Lung (tissue), 13 donors: ENCODE measurements around the gene SLC4A9. TPM values are rescaled to one million over a fixed set of nuclear protein-coding genes. Genes with fewer than 3 reads are reported as not detected.

Experiments used
- ATAC-seq: fragments of 200-7000 bp; cut with Tn5 transposase; one replicate; pipeline ENCODE4 v1.9.1; 2020; ENCODE audit warnings: moderate number of reproducible peaks; ENCODE audit not compliant: insufficient read depth, low FRiP score
- DNase-seq, 3 donors: peaks; one replicate each; pipeline ENCODE4 v3.0.0-alpha.2; 2013 to 2017
- H3K27ac ChIP-seq, 2 donors: one replicate each; pipeline ENCODE4 v1.5.1; 2013; ENCODE audit warnings: mild to moderate bottlenecking in 2 of 2, moderate library complexity in 2 of 2, control low read depth in 1 of 2, inconsistent platforms in 1 of 2, low read depth in 1 of 2, low read length in 1 of 2
- H3K27me3 ChIP-seq, 3 donors: one replicate each; pipeline ENCODE4 v1.5.1; 2013; ENCODE audit warnings: low read length in 2 of 3; ENCODE audit not compliant: control insufficient read depth in 3 of 3, insufficient read depth in 3 of 3
- H3K36me3 ChIP-seq, 4 donors: one replicate each; pipeline ENCODE4 v1.5.1; 2013; ENCODE audit warnings: low read length in 4 of 4, mild to moderate bottlenecking in 1 of 4, moderate library complexity in 1 of 4; ENCODE audit not compliant: control insufficient read depth in 4 of 4, insufficient read depth in 4 of 4
- H3K4me1 ChIP-seq, 5 donors: one replicate each; pipeline ENCODE4 v1.5.1; 2013; ENCODE audit warnings: low read length in 5 of 5, mild to moderate bottlenecking in 2 of 5, moderate library complexity in 1 of 5; ENCODE audit not compliant: control insufficient read depth in 5 of 5, insufficient read depth in 5 of 5
- H3K4me3 ChIP-seq: one replicate; pipeline ENCODE4 v1.5.1; 2013; ENCODE audit warnings: mild to moderate bottlenecking, control low read depth, moderate library complexity
- H3K9ac ChIP-seq, 2 donors: one replicate each; pipeline ENCODE4 v1.5.1; 2013; ENCODE audit warnings: low read length in 2 of 2, control low read depth in 1 of 2; ENCODE audit not compliant: insufficient read depth in 1 of 2
- H3K9me3 ChIP-seq, 4 donors: one replicate each; pipeline ENCODE4 v1.5.1; 2013; ENCODE audit warnings: low read length in 3 of 4, mild to moderate bottlenecking in 1 of 4, moderate library complexity in 1 of 4; ENCODE audit not compliant: control insufficient read depth in 4 of 4, insufficient read depth in 3 of 4
- WGBS, 2 donors: extraction: QIAGEN DNeasy Blood & Tissue Kit; methylation state at CpG; one replicate each; pipeline ENCODE4 v1.1.7; 2013; 5-methylcytosine and 5-hydroxymethylcytosine counted together
- polyA plus RNA-seq, 2 donors: library from polyadenylated mRNA; stranded (reverse); fragments of 200-250 nt; gene quantifications; one replicate each; pipeline ENCODE4 v1.2.1, GENCODE V29; 2013
- small RNA-seq: library from RNA; depleted of rRNA; stranded (forward); fragments of <200 nt; gene quantifications from one replicate; pipeline ENCODE3, GENCODE V24; 2014; ENCODE audit warnings: low replicate concordance
- total RNA-seq, 2 donors: library from RNA; depleted of rRNA in 1 of 2; stranded (reverse); fragments of >200 nt in 1 of 2; gene quantifications; one replicate each; pipeline ENCODE4 v1.2.1, GENCODE V29; 2014 to 2021
- TF ChIP-seq, protein P1 (sequence below): IDR thresholded peaks from 2 replicates; pipeline ENCODE4 v1.5.1; 2012; ENCODE audit warnings: mild to moderate bottlenecking; ENCODE audit errors: control extremely low read depth, extremely low read depth
- donor health status: control.
- donor health status: control.
- donor health status: Bipolar disorder and iron deficiency.
- donor health status: healthy.
- donor health status: DM: yes; HTN: yes; CAD: no.

Gene SLC4A9
- total and polyA plus RNA-seq, 4 donors, result 0.05 to 0.18 (median 0.09) TPM

DNA sequence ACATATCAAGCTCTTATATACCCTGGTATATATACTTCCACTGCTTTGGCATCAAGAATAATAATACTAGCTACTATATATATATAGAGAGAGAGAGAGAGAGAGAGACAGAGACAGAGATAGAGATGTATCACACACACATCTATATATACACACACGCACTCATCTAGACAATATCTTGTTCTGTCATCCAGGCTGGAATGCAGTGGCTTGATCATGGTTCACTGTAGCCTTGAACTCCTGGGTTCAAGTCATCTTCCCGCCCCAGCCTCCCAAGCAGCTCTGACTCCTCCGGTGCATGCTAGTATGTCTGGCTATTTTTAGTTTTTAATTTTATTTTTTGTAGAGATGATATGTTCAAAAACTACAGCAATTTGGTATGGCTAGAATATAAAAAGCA, 64.1 kb downstream of the SLC4A9 start:
- Histone ChIP-seq H3K4me1 (peaks cover 0 to 15% (median 0%) of the 10 kb centered on the region in 5 donors), H3K36me3 (peaks cover 0 to 2% (median 0%) of the 10 kb centered on the region in 4 donors), H3K9me3 (no peaks in the 10 kb centered on the region), H3K27ac (no peak overlapping the region), H3K4me3 (no peak overlapping the region), H3K27me3 (no peaks in the 10 kb centered on the region), H3K9ac (no peak overlapping the region)
- DNase-seq (no peak), ATAC-seq (no peak)
- TF ChIP-seq, protein P1, sequence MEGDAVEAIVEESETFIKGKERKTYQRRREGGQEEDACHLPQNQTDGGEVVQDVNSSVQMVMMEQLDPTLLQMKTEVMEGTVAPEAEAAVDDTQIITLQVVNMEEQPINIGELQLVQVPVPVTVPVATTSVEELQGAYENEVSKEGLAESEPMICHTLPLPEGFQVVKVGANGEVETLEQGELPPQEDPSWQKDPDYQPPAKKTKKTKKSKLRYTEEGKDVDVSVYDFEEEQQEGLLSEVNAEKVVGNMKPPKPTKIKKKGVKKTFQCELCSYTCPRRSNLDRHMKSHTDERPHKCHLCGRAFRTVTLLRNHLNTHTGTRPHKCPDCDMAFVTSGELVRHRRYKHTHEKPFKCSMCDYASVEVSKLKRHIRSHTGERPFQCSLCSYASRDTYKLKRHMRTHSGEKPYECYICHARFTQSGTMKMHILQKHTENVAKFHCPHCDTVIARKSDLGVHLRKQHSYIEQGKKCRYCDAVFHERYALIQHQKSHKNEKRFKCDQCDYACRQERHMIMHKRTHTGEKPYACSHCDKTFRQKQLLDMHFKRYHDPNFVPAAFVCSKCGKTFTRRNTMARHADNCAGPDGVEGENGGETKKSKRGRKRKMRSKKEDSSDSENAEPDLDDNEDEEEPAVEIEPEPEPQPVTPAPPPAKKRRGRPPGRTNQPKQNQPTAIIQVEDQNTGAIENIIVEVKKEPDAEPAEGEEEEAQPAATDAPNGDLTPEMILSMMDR, result no peak
- WGBS, 2 donors, result 64 to 78% methylated on average over 3 of the region's 3 CpGs

Small RNA genes within 50 kb of the gene (small RNA-seq; reads per million reads assigned to genes)
- not detected for gene RNU4-14P

Other genes starting within 250 kb of the SLC4A9 start
- 10 to 100 TPM; 18.6 to 22.1 TPM for gene PURA, start 246.1 kb upstream of the SLC4A9 start, total RNA-seq
- gene PURA, start 246.1 kb upstream of the SLC4A9 start, polyA plus RNA-seq, result 1 to 10 TPM; 3.5 to 4.5 TPM
- 10 to 100 TPM in 1 of 2 donors, 1 to 10 TPM in 1; 9.6 to 11.1 TPM for gene IGIP, start 234.3 kb upstream of the SLC4A9 start, total RNA-seq
- 1 to 10 TPM; 2.8 to 5.4 TPM for gene IGIP, start 234.3 kb upstream of the SLC4A9 start, polyA plus RNA-seq
- gene CYSTM1, start 185.0 kb upstream of the SLC4A9 start, total RNA-seq, result 100 to 1,000 TPM in 1 of 2 donors, 10 to 100 TPM in 1; 37.1 to 101 TPM
- 100 to 1,000 TPM; 114 to 274 TPM for gene CYSTM1, start 185.0 kb upstream of the SLC4A9 start, polyA plus RNA-seq
- gene PFDN1, start 57.1 kb upstream of the SLC4A9 start, total RNA-seq, result 10 to 100 TPM; 42.0 to 45.3 TPM
- 100 to 1,000 TPM in 1 of 2 donors, 10 to 100 TPM in 1; 57.9 to 108 TPM for gene PFDN1, start 57.1 kb upstream of the SLC4A9 start, polyA plus RNA-seq
- 10 to 100 TPM; 13.0 to 27.1 TPM for gene HBEGF, start 13.6 kb upstream of the SLC4A9 start, total RNA-seq
- 10 to 100 TPM; 16.3 to 20.5 TPM for gene HBEGF, start 13.6 kb upstream of the SLC4A9 start, polyA plus RNA-seq
- 100 to 1,000 TPM; 123 to 200 TPM for gene ANKHD1, start 41.6 kb downstream of the SLC4A9 start, total RNA-seq
- 10 to 100 TPM; 53.0 to 58.6 TPM for gene ANKHD1, start 41.6 kb downstream of the SLC4A9 start, polyA plus RNA-seq
- 10 to 100 TPM in 1 of 2 donors, 1 to 10 TPM in 1; 5.2 to 13.3 TPM for gene EIF4EBP3, start 187.5 kb downstream of the SLC4A9 start, total RNA-seq
- 10 to 100 TPM; 27.6 to 69.5 TPM for gene EIF4EBP3, start 187.5 kb downstream of the SLC4A9 start, polyA plus RNA-seq
- gene SRA1, start 197.3 kb downstream of the SLC4A9 start, total RNA-seq, result 10 to 100 TPM; 14.0 to 36.0 TPM
- 10 to 100 TPM; 37.7 to 45.5 TPM for gene SRA1, start 197.3 kb downstream of the SLC4A9 start, polyA plus RNA-seq
- 10 to 100 TPM; 31.6 to 36.1 TPM for gene APBB3, start 204.4 kb downstream of the SLC4A9 start, total RNA-seq
- 10 to 100 TPM; 24.7 to 25.5 TPM for gene APBB3, start 204.4 kb downstream of the SLC4A9 start, polyA plus RNA-seq
- gene SLC35A4, start 204.6 kb downstream of the SLC4A9 start, total RNA-seq, result 10 to 100 TPM; 10.7 to 94.4 TPM
- gene SLC35A4, start 204.6 kb downstream of the SLC4A9 start, polyA plus RNA-seq, result 10 to 100 TPM; 41.0 to 91.5 TPM